ENCODE results near the gene VPS41.

GRCh38 chr7:38675494-38676106 lies 233.4 kb downstream of the VPS41 start:
- no peak for TF ChIP-seq CTCF (IDR thresholded peaks at IDR 0.05)
- no peak for TF ChIP-seq POLR2A (IDR thresholded peaks at IDR 0.05)
